SU-DHL-6 (cell line): ENCODE results near the gene NFAT5.

Source experiments
- EZH2phosphoT487 ChIP-seq: fragments of 200-600 bp; sonication (generic), shearing (Covaris generic); conservative IDR thresholded peaks from 2 replicates; pipeline ENCODE4 v1.6.1; 2018; ENCODE audit warnings: mild to moderate bottlenecking, antibody characterized with exemption, low read length, moderate library complexity, mixed read lengths
- TF ChIP-seq, protein P1 (sequence below): fragments of 200-600 bp; sonication (generic); IDR thresholded peaks from one replicate; pipeline ENCODE4 v1.5.1; 2017; ENCODE audit warnings: antibody characterized with exemption, mild to moderate bottlenecking, low read length, moderate library complexity; ENCODE audit not compliant: insufficient read depth, poor library complexity, severe bottlenecking

DNA sequence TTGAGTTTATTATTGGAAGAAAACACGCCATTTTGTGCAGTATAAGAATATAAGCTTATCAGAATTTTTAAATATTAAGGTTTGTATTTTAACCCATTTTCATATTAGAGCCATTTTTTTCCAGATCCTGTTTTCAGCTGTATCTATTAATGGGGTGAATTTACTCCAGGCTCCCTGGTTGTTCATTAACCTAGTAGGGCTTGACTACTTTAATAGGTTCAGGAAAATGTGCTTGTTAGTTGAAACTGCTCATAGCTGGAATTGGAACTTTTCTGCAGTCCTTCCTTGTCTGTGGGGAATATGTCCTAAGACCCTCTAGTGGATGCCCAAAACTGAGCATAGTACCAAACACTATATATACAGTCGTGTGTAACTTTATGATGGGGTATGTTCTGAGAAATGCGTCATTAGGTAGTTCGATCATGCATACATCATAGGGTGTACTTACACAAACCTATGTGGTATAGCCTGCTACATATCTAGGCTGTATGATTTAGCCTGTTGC, 28.0 kb downstream of the NFAT5 start:
- TF ChIP-seq, protein P1, sequence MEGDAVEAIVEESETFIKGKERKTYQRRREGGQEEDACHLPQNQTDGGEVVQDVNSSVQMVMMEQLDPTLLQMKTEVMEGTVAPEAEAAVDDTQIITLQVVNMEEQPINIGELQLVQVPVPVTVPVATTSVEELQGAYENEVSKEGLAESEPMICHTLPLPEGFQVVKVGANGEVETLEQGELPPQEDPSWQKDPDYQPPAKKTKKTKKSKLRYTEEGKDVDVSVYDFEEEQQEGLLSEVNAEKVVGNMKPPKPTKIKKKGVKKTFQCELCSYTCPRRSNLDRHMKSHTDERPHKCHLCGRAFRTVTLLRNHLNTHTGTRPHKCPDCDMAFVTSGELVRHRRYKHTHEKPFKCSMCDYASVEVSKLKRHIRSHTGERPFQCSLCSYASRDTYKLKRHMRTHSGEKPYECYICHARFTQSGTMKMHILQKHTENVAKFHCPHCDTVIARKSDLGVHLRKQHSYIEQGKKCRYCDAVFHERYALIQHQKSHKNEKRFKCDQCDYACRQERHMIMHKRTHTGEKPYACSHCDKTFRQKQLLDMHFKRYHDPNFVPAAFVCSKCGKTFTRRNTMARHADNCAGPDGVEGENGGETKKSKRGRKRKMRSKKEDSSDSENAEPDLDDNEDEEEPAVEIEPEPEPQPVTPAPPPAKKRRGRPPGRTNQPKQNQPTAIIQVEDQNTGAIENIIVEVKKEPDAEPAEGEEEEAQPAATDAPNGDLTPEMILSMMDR, result no peak
- no peak for TF ChIP-seq EZH2phosphoT487
